ENCODE measurements around the gene CDC6.

The CDC6 gene

GRCh38 chr17:40341808-40342503 lies 54.3 kb downstream of the CDC6 start:
- peak; percentile 55 for DNase-seq

GRCh38 chr17:40342504-40343218 lies 55.0 kb downstream of the CDC6 start:
- DNase-seq: no peak

GRCh38 chr17:40343219-40344119 lies 55.8 kb downstream of the CDC6 start:
- no peak for DNase-seq

GRCh38 chr17:40344421-40345160 lies 56.9 kb downstream of the CDC6 start:
- DNase-seq: peak; percentile 44

GRCh38 chr17:40345161-40345993 lies 57.7 kb downstream of the CDC6 start:
- no peak for DNase-seq

- DNase-seq: no peak
Measured at GRCh38 chr17:40345994-40346764, 58.5 kb downstream of the CDC6 start.

GRCh38 chr17:40346765-40347158 lies 59.1 kb downstream of the CDC6 start:
- DNase-seq: no peak

GRCh38 chr17:40347319-40348135 lies 59.8 kb downstream of the CDC6 start:
- no peak for DNase-seq

GRCh38 chr17:40348136-40348504 lies 60.4 kb downstream of the CDC6 start:
- DNase-seq: no peak

GRCh38 chr17:40348562-40349476 lies 61.1 kb downstream of the CDC6 start:
- no peak for DNase-seq

GRCh38 chr17:40349477-40349894 lies 61.8 kb downstream of the CDC6 start:
- DNase-seq: no peak

- DNase-seq: no peak
Measured at GRCh38 chr17:40349895-40350688, 62.4 kb downstream of the CDC6 start.

GRCh38 chr17:40350689-40351358 lies 63.1 kb downstream of the CDC6 start:
- DNase-seq: no peak

- DNase-seq: no peak
Measured at GRCh38 chr17:40351359-40352236, 63.9 kb downstream of the CDC6 start.

- DNase-seq: no peak
Measured at GRCh38 chr17:40352237-40352778, 64.6 kb downstream of the CDC6 start.

GRCh38 chr17:40352779-40353394 lies 65.2 kb downstream of the CDC6 start:
- DNase-seq: peak; percentile 37
